ENCODE data around the gene ALDH5A1. TPM values are rescaled to one million over a fixed set of nuclear protein-coding genes. Genes with fewer than 3 reads are reported as not detected.

ALDH5A1 gene
- total RNA-seq, 1 donor from 2014 or later, result 3.7 TPM

DNA sequence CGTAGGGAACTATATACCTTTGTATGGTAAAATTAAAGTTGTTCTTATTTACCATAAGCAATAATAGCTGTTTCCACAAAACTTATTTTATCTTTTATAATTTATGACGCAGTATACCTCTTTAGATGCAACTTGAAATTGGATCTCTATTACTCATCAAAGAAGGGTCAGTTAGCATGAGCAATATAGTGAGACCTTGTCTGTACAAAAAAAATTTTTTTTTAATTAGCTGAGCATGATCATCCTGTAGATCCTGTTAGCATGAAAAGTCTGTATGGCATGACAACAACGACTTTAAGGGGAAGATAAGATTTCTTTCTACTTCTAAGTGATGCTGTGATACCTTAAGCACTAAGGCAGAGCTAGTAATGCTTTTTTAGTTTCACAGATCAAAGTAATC is 5.9 kb downstream of the ALDH5A1 start:
- FAIRE-seq, result no peak

DNA sequence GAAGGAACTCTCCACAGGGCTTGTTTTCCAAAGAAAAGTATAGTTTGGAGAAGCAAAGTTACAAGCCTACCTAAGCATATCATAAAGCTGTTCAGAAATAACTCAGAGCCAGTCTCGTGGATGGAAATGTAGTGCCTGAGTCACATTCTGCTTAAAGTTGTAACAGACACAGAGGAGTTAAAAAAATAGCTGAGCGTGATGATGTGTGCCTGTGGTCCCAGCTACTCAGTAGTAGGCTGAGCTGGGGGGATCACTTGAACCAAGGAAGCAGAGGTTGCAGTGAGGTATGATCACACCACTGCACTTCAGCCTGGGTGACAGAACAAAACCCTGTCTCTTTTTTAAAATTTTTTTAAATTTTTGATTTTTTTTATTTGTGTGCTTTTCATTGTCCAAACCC is 6.6 kb downstream of the ALDH5A1 start:
- Mint-ChIP-seq H3K27ac (ENCODE audit: unreplicated experiment) (no peak overlapping the region), H3K36me3 (ENCODE audit: low read depth, unreplicated experiment) (peaks cover 2% of the 10 kb centered on the region), H3K9me3 (ENCODE audit: unreplicated experiment) (peaks cover 4% of the 10 kb centered on the region), H3K4me3 (ENCODE audit: unreplicated experiment) (no peak overlapping the region), H3K4me1 (ENCODE audit: low read depth, unreplicated experiment) (peaks cover 5% of the 10 kb centered on the region), H3K27me3 (ENCODE audit: low read depth, unreplicated experiment) (no peaks in the 10 kb centered on the region)
- Histone ChIP-seq H3K79me2 (ENCODE audit: insufficient read depth, low read length) (no peaks in the 10 kb centered on the region), H3K27ac (ENCODE audit: low read depth, low read length) (no peak overlapping the region), H2AFZ (ENCODE audit: low read depth, low read length) (no peak overlapping the region), H3K27me3 (ENCODE audit: insufficient read depth, low read length) (no peaks in the 10 kb centered on the region), H3K4me3 (ENCODE audit: insufficient read depth, low read depth, low read length) (no peak overlapping the region), H3K36me3 (ENCODE audit: insufficient read depth, low read length) (no peaks in the 10 kb centered on the region), H3K9ac (ENCODE audit: low read length) (no peak overlapping the region), H3K4me1 (ENCODE audit: insufficient read depth, low read length) (no peaks in the 10 kb centered on the region), H3K9me3 (ENCODE audit: insufficient read depth, low read depth, low read length) (no peaks in the 10 kb centered on the region), H4K20me1 (ENCODE audit: insufficient read depth, low read length) (no peaks in the 10 kb centered on the region), H3K4me2 (ENCODE audit: low read length) (no peak overlapping the region)
- TF ChIP-seq EZH2 (IDR thresholded peaks at IDR 0.05; ENCODE audit: insufficient read depth, low read length) (no peak), CTCF (IDR thresholded peaks at IDR 0.05; ENCODE audit: insufficient read depth, low read depth, low read length) (no peak)
- FAIRE-seq, result no peak
- no peak for DNase-seq (ENCODE audit: low read depth)

More for the DNA sequence above, 5.9 kb downstream of the ALDH5A1 start:
- H3K4me1 Mint-ChIP-seq (ENCODE audit: low read depth, unreplicated experiment), result peaks cover 5% of the 10 kb centered on the region
- H3K27me3 Mint-ChIP-seq (ENCODE audit: low read depth, unreplicated experiment), result no peaks in the 10 kb centered on the region
- no peak overlapping the region for H3K27ac ChIP-seq (ENCODE audit: low read depth, low read length)
- TF ChIP-seq CTCF (IDR thresholded peaks at IDR 0.05; ENCODE audit: insufficient read depth, low read depth, low read length) (no peak), EZH2 (IDR thresholded peaks at IDR 0.05; ENCODE audit: insufficient read depth, low read length) (no peak)
- H3K4me1 ChIP-seq (ENCODE audit: insufficient read depth, low read length), result peaks cover under 1% of the 10 kb centered on the region
- H3K9me3 Mint-ChIP-seq (ENCODE audit: unreplicated experiment), result peaks cover 4% of the 10 kb centered on the region
- peaks cover 2% of the 10 kb centered on the region for H3K36me3 Mint-ChIP-seq (ENCODE audit: low read depth, unreplicated experiment)
- H4K20me1 ChIP-seq (ENCODE audit: insufficient read depth, low read length), result no peaks in the 10 kb centered on the region
- H3K27ac Mint-ChIP-seq (ENCODE audit: unreplicated experiment), result no peak overlapping the region
- DNase-seq (ENCODE audit: low read depth), result no peak
- H2AFZ ChIP-seq (ENCODE audit: low read depth, low read length), result no peak overlapping the region
- H3K9me3 ChIP-seq (ENCODE audit: insufficient read depth, low read depth, low read length), result no peaks in the 10 kb centered on the region
- no peaks in the 10 kb centered on the region for H3K36me3 ChIP-seq (ENCODE audit: insufficient read depth, low read length)
- no peak overlapping the region for H3K4me3 ChIP-seq (ENCODE audit: insufficient read depth, low read depth, low read length)
- H3K9ac ChIP-seq (ENCODE audit: low read length), result no peak overlapping the region
- no peak overlapping the region for H3K4me2 ChIP-seq (ENCODE audit: low read length)
- H3K27me3 ChIP-seq (ENCODE audit: insufficient read depth, low read length), result no peaks in the 10 kb centered on the region
- no peaks in the 10 kb centered on the region for H3K79me2 ChIP-seq (ENCODE audit: insufficient read depth, low read length)
- H3K4me3 Mint-ChIP-seq (ENCODE audit: unreplicated experiment), result no peak overlapping the region

- H3K4me2 ChIP-seq (ENCODE audit: low read length), result no peak overlapping the region
- no peak overlapping the region for H3K27ac ChIP-seq (ENCODE audit: low read depth, low read length)
- Mint-ChIP-seq H3K36me3 (ENCODE audit: low read depth, unreplicated experiment) (peaks cover 3% of the 10 kb centered on the region), H3K27me3 (ENCODE audit: low read depth, unreplicated experiment) (no peaks in the 10 kb centered on the region), H3K4me1 (ENCODE audit: low read depth, unreplicated experiment) (peaks cover 5% of the 10 kb centered on the region), H3K9me3 (ENCODE audit: unreplicated experiment) (peaks cover 3% of the 10 kb centered on the region), H3K27ac (ENCODE audit: unreplicated experiment) (no peak overlapping the region), H3K4me3 (ENCODE audit: unreplicated experiment) (no peak overlapping the region)
- FAIRE-seq (no peak), DNase-seq (ENCODE audit: low read depth) (no peak)
- H3K4me1 ChIP-seq (ENCODE audit: insufficient read depth, low read length), result no peaks in the 10 kb centered on the region
- no peak overlapping the region for H3K9ac ChIP-seq (ENCODE audit: low read length)
- no peaks in the 10 kb centered on the region for H4K20me1 ChIP-seq (ENCODE audit: insufficient read depth, low read length)
- H3K4me3 ChIP-seq (ENCODE audit: insufficient read depth, low read depth, low read length), result no peak overlapping the region
- no peaks in the 10 kb centered on the region for H3K27me3 ChIP-seq (ENCODE audit: insufficient read depth, low read length)
- no peaks in the 10 kb centered on the region for H3K36me3 ChIP-seq (ENCODE audit: insufficient read depth, low read length)
- no peak for TF ChIP-seq CTCF (IDR thresholded peaks at IDR 0.05; ENCODE audit: insufficient read depth, low read depth, low read length)
- no peak for TF ChIP-seq EZH2 (IDR thresholded peaks at IDR 0.05; ENCODE audit: insufficient read depth, low read length)
- no peaks in the 10 kb centered on the region for H3K79me2 ChIP-seq (ENCODE audit: insufficient read depth, low read length)
- H2AFZ ChIP-seq (ENCODE audit: low read depth, low read length), result no peak overlapping the region
- no peaks in the 10 kb centered on the region for H3K9me3 ChIP-seq (ENCODE audit: insufficient read depth, low read depth, low read length)
These were observed 7.1 kb downstream of the ALDH5A1 start for GRCh38 chr6:24501914-24502313.

Measured in astrocyte (in vitro differentiated cells and primary cell).